IPS DF 6.9 (cell line): ENCODE measurements around the gene EIF2A.
"Not testable (repeated sequence)": the region's sequence is repeated elsewhere in the genome, so short reads cannot be mapped to it uniquely, and the experiment has no call there.

Source experiments
- DNase-seq: peaks from one replicate; pipeline ENCODE4 v3.0.0-alpha.2; 2013; ENCODE audit warnings: low read depth, low spot score
- H3K27ac ChIP-seq: one replicate; pipeline ENCODE4 v1.5.1; 2013; ENCODE audit warnings: low read length, control low read depth
- H3K27me3 ChIP-seq: 2 replicates; pipeline ENCODE4 v1.6.1; 2013; ENCODE audit warnings: mild to moderate bottlenecking, low read length; ENCODE audit not compliant: control insufficient read depth, insufficient read depth
- H3K36me3 ChIP-seq: 2 replicates; pipeline ENCODE4 v1.6.1; 2013; ENCODE audit warnings: low read length; ENCODE audit not compliant: control insufficient read depth, insufficient read depth
- H3K4me1 ChIP-seq: 2 replicates; pipeline ENCODE4 v1.6.1; 2013; ENCODE audit warnings: low read length; ENCODE audit not compliant: control insufficient read depth, insufficient read depth
- H3K4me3 ChIP-seq: 2 replicates; pipeline ENCODE4 v1.5.1; 2013; ENCODE audit warnings: mild to moderate bottlenecking, low read length
- H3K9me3 ChIP-seq: 2 replicates; pipeline ENCODE4 v1.6.1; 2013; ENCODE audit warnings: low read length, inconsistent platforms; ENCODE audit not compliant: control insufficient read depth, insufficient read depth
- WGBS: extraction: QIAGEN DNeasy Blood & Tissue Kit; methylation state at CpG from one replicate; pipeline ENCODE4 v1.1.7; 2013; ENCODE audit warnings: mixed read lengths, missing lambda C conversion rate; ENCODE audit not compliant: insufficient read length, insufficient coverage; 5-methylcytosine and 5-hydroxymethylcytosine counted together

EIF2A gene

GRCh38 chr3:150600647-150601530 lies 54.3 kb downstream of the EIF2A start:
- H3K36me3 ChIP-seq, H3K4me3 ChIP-seq, H3K27ac ChIP-seq, H3K27me3 ChIP-seq, H3K9me3 ChIP-seq, H3K4me1 ChIP-seq, DNase-seq: not testable (repeated sequence)
- WGBS, result no CpG with 5 or more reads among the region's 13 CpGs

- peaks cover 3% of the 10 kb centered on the region for H3K4me1 ChIP-seq
- no peak for DNase-seq
These were observed 56.0 kb downstream of the EIF2A start for GRCh38 chr3:150602426-150603152.

GRCh38 chr3:150603153-150603979 lies 56.8 kb downstream of the EIF2A start, which contains the start of gene SELENOT:
SELENOT (plus strand) TSS chr3:150603321; CDS start chr3:150603363, 42 bp downstream.
- Histone ChIP-seq H3K4me3 (peak within 1 kb of the TSS; percentile 64), H3K4me1 (peaks cover 3% of the 10 kb centered on the region), H3K27me3 (no peaks in the 10 kb centered on the region), H3K27ac (no peak within 1 kb of the TSS), H3K9me3 (no peaks in the 10 kb centered on the region), H3K36me3 (no peaks in the 10 kb centered on the region)
- DNase-seq, result peak; percentile 94
- no CpG with 5 or more reads among the region's 69 CpGs for WGBS

More at GRCh38 chr3:150602426-150603152, 56.0 kb downstream of the EIF2A start:
- no CpG with 5 or more reads among the region's 6 CpGs for WGBS
- H3K27ac ChIP-seq, result no peak overlapping the region
- peak overlapping the region; percentile 64; the same call in 1 of the 2 replicates for H3K4me3 ChIP-seq
- no peaks in the 10 kb centered on the region for H3K9me3 ChIP-seq
- no peaks in the 10 kb centered on the region for H3K27me3 ChIP-seq
- no peaks in the 10 kb centered on the region for H3K36me3 ChIP-seq

- Histone ChIP-seq H3K9me3 (no peaks in the 10 kb centered on the region), H3K36me3 (no peaks in the 10 kb centered on the region), H3K4me3 (peak overlapping the region; percentile 64; the same call in 1 of the 2 replicates), H3K4me1 (peaks cover 1% of the 10 kb centered on the region), H3K27me3 (no peaks in the 10 kb centered on the region), H3K27ac (no peak overlapping the region)
- DNase-seq, result no peak
- WGBS, result 100% methylated on average over 1 of the region's 11 CpGs
These were observed 57.4 kb downstream of the EIF2A start for GRCh38 chr3:150603980-150604319.

- WGBS, result no CpG with 5 or more reads among the region's 9 CpGs
- Histone ChIP-seq H3K4me3 (no peak overlapping the region), H3K4me1 (no peaks in the 10 kb centered on the region; the same call in 1 of the 2 replicates), H3K9me3 (no peaks in the 10 kb centered on the region), H3K27me3 (no peaks in the 10 kb centered on the region), H3K36me3 (no peaks in the 10 kb centered on the region), H3K27ac (no peak overlapping the region)
- DNase-seq, result no peak
These were observed 59.5 kb downstream of the EIF2A start for GRCh38 chr3:150605998-150606641.

GRCh38 chr3:150607267-150608065 lies 60.9 kb downstream of the EIF2A start:
- no CpG with 5 or more reads among the region's 8 CpGs for WGBS
- H3K4me3 ChIP-seq, result no peak overlapping the region

GRCh38 chr3:150609988-150610387 lies 63.4 kb downstream of the EIF2A start:
- Histone ChIP-seq H3K36me3 (peaks cover 4% of the 10 kb centered on the region; the same call in 1 of the 2 replicates), H3K27me3 (no peaks in the 10 kb centered on the region), H3K4me1 (no peaks in the 10 kb centered on the region; the same call in 1 of the 2 replicates), H3K4me3 (no peak overlapping the region), H3K27ac (no peak overlapping the region), H3K9me3 (no peaks in the 10 kb centered on the region)
- no CpG with 5 or more reads among the region's 1 CpG for WGBS
- DNase-seq, result no peak

More at GRCh38 chr3:150607267-150608065, 60.9 kb downstream of the EIF2A start:
- Histone ChIP-seq H3K9me3 (no peaks in the 10 kb centered on the region), H3K36me3 (peaks cover 4% of the 10 kb centered on the region; the same call in 1 of the 2 replicates), H3K27ac (no peak overlapping the region), H3K4me1 (no peaks in the 10 kb centered on the region; the same call in 1 of the 2 replicates), H3K27me3 (no peaks in the 10 kb centered on the region)
- no peak for DNase-seq

- H3K27ac ChIP-seq, result no peak overlapping the region
- no peak overlapping the region for H3K4me3 ChIP-seq
- DNase-seq, result no peak
- no peaks in the 10 kb centered on the region for H3K9me3 ChIP-seq
- peaks cover 4% of the 10 kb centered on the region; the same call in 1 of the 2 replicates for H3K36me3 ChIP-seq
- H3K27me3 ChIP-seq, result no peaks in the 10 kb centered on the region
- no peaks in the 10 kb centered on the region; the same call in 1 of the 2 replicates for H3K4me1 ChIP-seq
- no CpG with 5 or more reads among the region's 1 CpG for WGBS
These were observed 64.2 kb downstream of the EIF2A start for GRCh38 chr3:150610785-150611184.

GRCh38 chr3:150611666-150612065 lies 65.1 kb downstream of the EIF2A start:
- WGBS, result no CpG with 5 or more reads among the region's 34 CpGs
- H3K27me3 ChIP-seq, result no peaks in the 10 kb centered on the region
- DNase-seq, result no peak
- peaks cover 4% of the 10 kb centered on the region; the same call in 1 of the 2 replicates for H3K36me3 ChIP-seq
- H3K9me3 ChIP-seq, result no peaks in the 10 kb centered on the region
- H3K4me3 ChIP-seq, result no peak overlapping the region
- no peak overlapping the region for H3K27ac ChIP-seq
- no peaks in the 10 kb centered on the region; the same call in 1 of the 2 replicates for H3K4me1 ChIP-seq
